Embryonic facial prominence (tissue), 1 donor: ENCODE data around the gene SRSF3.
"Not testable (repeated sequence)": the region's sequence is repeated elsewhere in the genome, so short reads cannot be mapped to it uniquely, and the experiment has no call there.

Experiments
- DNase-seq: peaks from one replicate; pipeline ENCODE4 v3.0.0-alpha.2; 2016; ENCODE audit errors: extremely low spot score

Gene SRSF3

GRCh38 chr6:36643977-36644376 lies 49.8 kb downstream of the SRSF3 start:
- no peak for DNase-seq

GRCh38 chr6:36649086-36649485 lies 54.9 kb downstream of the SRSF3 start:
- DNase-seq, result no peak

GRCh38 chr6:36649701-36650484 lies 55.7 kb downstream of the SRSF3 start:
- DNase-seq, result no peak

- no peak for DNase-seq
These were observed 56.8 kb downstream of the SRSF3 start for GRCh38 chr6:36650848-36651478.

- no peak for DNase-seq
These were observed 57.7 kb downstream of the SRSF3 start for GRCh38 chr6:36651659-36652379.

GRCh38 chr6:36654469-36654868 lies 60.3 kb downstream of the SRSF3 start:
- DNase-seq, result not testable (repeated sequence)
